ENCODE data around the gene ZGPAT. TPM values are rescaled to one million over a fixed set of nuclear protein-coding genes. Genes with fewer than 3 reads are reported as not detected.

Gene ZGPAT
- total RNA-seq, 1 experiment from 2014 or later, result 27.2 TPM

DNA sequence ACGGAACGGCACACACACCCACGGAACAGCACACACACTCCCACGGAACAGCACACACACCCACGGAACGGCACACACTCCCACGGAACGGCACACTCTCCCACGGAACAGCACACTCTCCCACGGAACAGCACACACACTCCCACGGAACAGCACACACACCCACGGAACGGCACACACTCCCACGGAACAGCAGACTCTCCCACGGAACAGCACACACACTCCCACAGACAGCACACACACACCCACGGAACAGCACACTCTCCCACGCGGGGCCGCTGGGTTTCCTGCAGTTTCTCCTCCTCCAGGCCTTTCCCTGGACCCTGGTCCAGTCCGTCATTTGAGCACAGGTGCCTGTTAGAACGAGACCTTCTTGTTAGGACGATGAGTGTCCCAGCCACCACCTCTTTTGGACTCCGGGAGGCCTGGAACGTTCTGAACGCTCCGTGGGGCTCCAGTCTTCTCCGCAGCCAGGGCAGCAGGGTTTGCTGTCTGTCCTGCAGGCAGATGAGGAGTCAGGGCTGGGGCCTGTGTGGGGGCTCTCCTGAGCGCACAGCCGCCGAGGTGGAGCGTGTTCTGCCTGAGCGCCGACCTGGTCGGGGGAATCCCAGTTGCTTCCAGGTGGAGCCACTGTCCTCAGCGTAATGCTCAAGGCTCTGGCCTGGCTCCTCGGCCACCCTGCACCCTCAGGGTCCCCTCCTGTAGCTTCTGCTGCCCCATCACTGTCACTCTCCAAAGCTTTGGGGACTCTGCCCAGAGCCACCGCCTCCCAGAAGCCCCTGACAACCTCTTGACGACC, 29.0 kb upstream of the ZGPAT start:
- no TSS peak for BruUV-seq (replicated peaks)
- TF ChIP-seq, protein P1, sequence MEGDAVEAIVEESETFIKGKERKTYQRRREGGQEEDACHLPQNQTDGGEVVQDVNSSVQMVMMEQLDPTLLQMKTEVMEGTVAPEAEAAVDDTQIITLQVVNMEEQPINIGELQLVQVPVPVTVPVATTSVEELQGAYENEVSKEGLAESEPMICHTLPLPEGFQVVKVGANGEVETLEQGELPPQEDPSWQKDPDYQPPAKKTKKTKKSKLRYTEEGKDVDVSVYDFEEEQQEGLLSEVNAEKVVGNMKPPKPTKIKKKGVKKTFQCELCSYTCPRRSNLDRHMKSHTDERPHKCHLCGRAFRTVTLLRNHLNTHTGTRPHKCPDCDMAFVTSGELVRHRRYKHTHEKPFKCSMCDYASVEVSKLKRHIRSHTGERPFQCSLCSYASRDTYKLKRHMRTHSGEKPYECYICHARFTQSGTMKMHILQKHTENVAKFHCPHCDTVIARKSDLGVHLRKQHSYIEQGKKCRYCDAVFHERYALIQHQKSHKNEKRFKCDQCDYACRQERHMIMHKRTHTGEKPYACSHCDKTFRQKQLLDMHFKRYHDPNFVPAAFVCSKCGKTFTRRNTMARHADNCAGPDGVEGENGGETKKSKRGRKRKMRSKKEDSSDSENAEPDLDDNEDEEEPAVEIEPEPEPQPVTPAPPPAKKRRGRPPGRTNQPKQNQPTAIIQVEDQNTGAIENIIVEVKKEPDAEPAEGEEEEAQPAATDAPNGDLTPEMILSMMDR (conservative IDR thresholded peaks at IDR 0.05), result no peak
- TF ChIP-seq EZH2 (IDR thresholded peaks at IDR 0.05; ENCODE audit: low read depth), result no peak
- ChIA-PET POLR2A (ENCODE audit: unreplicated experiment) (no interaction called here), CTCF (no interaction called here)
- Histone ChIP-seq H3K27ac (no peak overlapping the region), H4K20me1 (ENCODE audit: insufficient read depth) (no peaks in the 10 kb centered on the region), H3K79me2 (ENCODE audit: low read depth) (peaks cover 7% of the 10 kb centered on the region; the same call in 1 of the 2 replicates), H3K4me3 (no peak overlapping the region), H2AFZ (no peak overlapping the region), H3K36me3 (ENCODE audit: low read depth) (peaks cover 25% of the 10 kb centered on the region; the same call in 1 of the 2 replicates), H3K9me3 (ENCODE audit: insufficient read depth, low read depth) (no peaks in the 10 kb centered on the region), H3K9me2 (ENCODE audit: insufficient read depth) (no peaks in the 10 kb centered on the region), H3K4me1 (replicated peaks; ENCODE audit: insufficient read depth) (peaks cover 31% of the 10 kb centered on the region), H3K27me3 (ENCODE audit: insufficient read depth, low read depth) (no peaks in the 10 kb centered on the region), H3K4me2 (no peak overlapping the region), H3F3A (ENCODE audit: insufficient read depth, low read depth) (peaks cover 29% of the 10 kb centered on the region)
- no peak for DNase-seq
- intact Hi-C loops (cut with micrococcal nuclease; ENCODE audit: unreplicated experiment), result no loop called here

DNA sequence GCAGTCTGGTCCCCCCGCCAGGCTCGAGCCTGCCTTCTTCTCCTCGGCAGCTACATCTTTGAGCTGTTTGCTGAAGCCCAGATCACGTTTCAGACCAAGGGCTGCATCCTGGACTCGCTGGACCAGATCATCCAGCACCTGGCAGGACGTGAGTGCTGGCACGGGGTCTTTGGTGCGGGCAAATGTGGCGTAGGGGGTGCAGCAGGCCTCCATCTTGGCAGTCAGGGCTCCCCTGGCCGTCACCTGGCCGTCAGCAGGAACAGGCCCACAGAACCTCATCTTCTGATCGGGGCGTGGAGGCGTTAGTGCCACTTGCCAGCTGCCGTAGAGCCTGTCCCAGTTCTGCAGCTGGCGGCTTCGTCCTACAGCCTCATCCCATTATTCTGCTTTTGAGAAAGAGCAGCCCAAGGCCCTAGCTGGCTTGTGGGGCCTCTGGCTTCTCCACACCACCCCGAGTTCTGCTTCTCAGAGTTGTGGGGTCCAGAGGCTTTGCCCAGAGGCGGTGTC, 28.0 kb upstream of the ZGPAT start:
- peaks cover 17% of the 10 kb centered on the region; the same call in 1 of the 2 replicates for H3K36me3 ChIP-seq (ENCODE audit: low read depth)
- intact Hi-C loops (cut with micrococcal nuclease; ENCODE audit: unreplicated experiment), result loop anchor here (10.0 kb wide), 1 partner anchor 95 kb away; no protein-coding TSS in a partner anchor
- peaks cover 9% of the 10 kb centered on the region; the same call in 1 of the 2 replicates for H3K79me2 ChIP-seq (ENCODE audit: low read depth)
- TF ChIP-seq, protein P1 (conservative IDR thresholded peaks at IDR 0.05), result no peak
- TF ChIP-seq EZH2 (IDR thresholded peaks at IDR 0.05; ENCODE audit: low read depth), result no peak
- H3K27me3 ChIP-seq (ENCODE audit: insufficient read depth, low read depth), result no peaks in the 10 kb centered on the region
- peaks cover 37% of the 10 kb centered on the region for H3F3A ChIP-seq (ENCODE audit: insufficient read depth, low read depth)
- no peak overlapping the region for H3K4me3 ChIP-seq
- ChIA-PET CTCF (no interaction called here), POLR2A (ENCODE audit: unreplicated experiment) (no interaction called here)
- H2AFZ ChIP-seq, result no peak overlapping the region
- no peak for DNase-seq
- H3K9me3 ChIP-seq (ENCODE audit: insufficient read depth, low read depth), result no peaks in the 10 kb centered on the region
- H3K27ac ChIP-seq, result no peak overlapping the region
- no peak overlapping the region for H3K4me2 ChIP-seq
- H3K9me2 ChIP-seq (ENCODE audit: insufficient read depth), result no peaks in the 10 kb centered on the region
- no peaks in the 10 kb centered on the region for H4K20me1 ChIP-seq (ENCODE audit: insufficient read depth)
- no TSS peak for BruUV-seq (replicated peaks)
- H3K4me1 ChIP-seq (replicated peaks; ENCODE audit: insufficient read depth), result peaks cover 41% of the 10 kb centered on the region

DNA sequence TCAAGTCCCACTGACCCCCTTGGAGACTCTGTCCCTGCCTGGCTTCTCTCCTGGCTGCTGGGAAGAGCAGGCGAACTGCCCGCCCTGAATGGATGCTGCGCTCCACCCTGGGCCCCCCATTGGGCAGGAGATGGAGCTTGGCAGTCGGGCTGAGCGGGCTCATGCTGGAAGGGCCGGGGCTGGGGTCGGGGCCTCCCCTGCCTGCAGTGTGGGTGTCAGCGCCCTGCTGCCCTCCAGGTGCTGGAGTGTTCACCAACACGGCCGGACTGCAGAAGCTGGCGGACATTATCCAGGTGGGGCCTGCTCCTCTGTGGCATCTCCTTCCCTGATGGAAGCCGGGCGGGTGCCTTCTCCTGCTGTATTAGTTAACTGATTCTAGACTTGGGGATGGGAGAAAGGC, 27.4 kb upstream of the ZGPAT start:
- no peak for DNase-seq
- no TSS peak for BruUV-seq (replicated peaks)
- no peaks in the 10 kb centered on the region for H3K9me2 ChIP-seq (ENCODE audit: insufficient read depth)
- CTCF ChIA-PET, result no interaction called here
- no peak overlapping the region for H3K4me3 ChIP-seq
- peaks cover 41% of the 10 kb centered on the region for H3K4me1 ChIP-seq (replicated peaks; ENCODE audit: insufficient read depth)
- H3K4me2 ChIP-seq, result no peak overlapping the region
- TF ChIP-seq, protein P1 (conservative IDR thresholded peaks at IDR 0.05), result no peak
- TF ChIP-seq EZH2 (IDR thresholded peaks at IDR 0.05; ENCODE audit: low read depth), result no peak
- no peaks in the 10 kb centered on the region for H3K9me3 ChIP-seq (ENCODE audit: insufficient read depth, low read depth)
- POLR2A ChIA-PET (ENCODE audit: unreplicated experiment), result no interaction called here
- peaks cover 9% of the 10 kb centered on the region; the same call in 1 of the 2 replicates for H3K79me2 ChIP-seq (ENCODE audit: low read depth)
- 0 out of 2 replicates have a peak overlapping the region, but pooled peaks have one; percentile 82 for H3K27ac ChIP-seq
- peaks cover 37% of the 10 kb centered on the region for H3F3A ChIP-seq (ENCODE audit: insufficient read depth, low read depth)
- intact Hi-C loops (cut with micrococcal nuclease; ENCODE audit: unreplicated experiment), result loop anchor here (10.0 kb wide), 1 partner anchor 96 kb away; no protein-coding TSS in a partner anchor
- H3K27me3 ChIP-seq (ENCODE audit: insufficient read depth, low read depth), result no peaks in the 10 kb centered on the region
- H4K20me1 ChIP-seq (ENCODE audit: insufficient read depth), result no peaks in the 10 kb centered on the region
- H3K36me3 ChIP-seq (ENCODE audit: low read depth), result 0 out of 2 replicates have a peak, but pooled peaks cover 14% of the 10 kb centered on the region
- H2AFZ ChIP-seq, result no peak overlapping the region
